Activated T-cell treated with anti-CD3 and anti-CD28 coated beads, Interleukin-2, amount 50 U/mL, for 72 hours (primary cell): ENCODE results near the gene PLEKHH3. TPM values are rescaled to one million over a fixed set of nuclear protein-coding genes. Genes with fewer than 3 reads are reported as not detected.
A peak's percentile ranks its signal among the peaks of the same experiment; 100 is the strongest.

Source experiments
- ATAC-seq, 2 donors: fragments of 150-1000 bp; cut with Tn5 transposase; replicated peaks in 1 of 2; 2 replicates each; pipeline ENCODE4 v1.10.0; 2021; ENCODE audit warnings: moderate library complexity in 2 of 2, mild to moderate bottlenecking in 1 of 2
- DNase-seq, 2 donors: peaks; one replicate each; pipeline ENCODE4 v3.0.0; 2021 to 2022; ENCODE audit warnings: mixed read lengths in 1 of 2
- H3K27ac Mint-ChIP-seq: one replicate; pipeline ENCODE4 v1.8.0; 2022; ENCODE audit warnings: mild to moderate bottlenecking, moderate library complexity, mixed read lengths
- H3K27me3 Mint-ChIP-seq: one replicate; pipeline ENCODE4 v1.8.0; 2022; ENCODE audit warnings: low read depth, mixed read lengths
- H3K36me3 Mint-ChIP-seq, 2 donors: one replicate each; pipeline ENCODE4 v1.8.0; 2022; ENCODE audit warnings: mixed read lengths in 2 of 2, mild to moderate bottlenecking in 1 of 2; ENCODE audit not compliant: insufficient read depth in 2 of 2
- H3K4me1 Mint-ChIP-seq: one replicate; pipeline ENCODE4 v1.8.0; 2022; ENCODE audit warnings: low read depth, mixed read lengths
- H3K4me3 Mint-ChIP-seq, 2 donors: one replicate each; pipeline ENCODE4 v1.8.0; 2022; ENCODE audit warnings: mild to moderate bottlenecking in 2 of 2, mixed read lengths in 2 of 2, moderate library complexity in 2 of 2
- H3K9me3 Mint-ChIP-seq, 2 donors: one replicate each; pipeline ENCODE4 v1.8.0; 2022; ENCODE audit warnings: mixed read lengths in 2 of 2
- total RNA-seq, 2 donors: library from RNA; stranded (reverse); gene quantifications; one replicate each; pipeline ENCODE4 v1.2.3, GENCODE V29; 2022

Gene PLEKHH3
- total RNA-seq, 2 donors from 2014 or later: 1.2 to 1.9 TPM

- Mint-ChIP-seq H3K27me3 (peaks cover 57% of the 10 kb centered on the region), H3K4me3 (peak within 1 kb of the TSS; percentile 84 to 86), H3K4me1 (peaks cover 56% of the 10 kb centered on the region), H3K27ac (peak within 1 kb of the TSS; percentile 55), H3K9me3 (no peaks in the 10 kb centered on the region), H3K36me3 (no peaks in the 10 kb centered on the region)
- DNase-seq: peak in 1 of 2 donors; percentile 39
- ATAC-seq: no peak
Observed at GRCh38 chr17:42681976-42682721, 5.4 kb upstream of the PLEKHH3 start, which contains the start of gene CNTNAP1. CNTNAP1 (plus strand) TSS chr17:42682531; CDS start chr17:42682830, 299 bp downstream.

- Mint-ChIP-seq H3K27ac (no peak overlapping the region), H3K4me3 (peak overlapping the region; percentile 77 to 84), H3K36me3 (peaks cover 0 to 1% of the 10 kb centered on the region in 2 donors), H3K27me3 (peaks cover 48% of the 10 kb centered on the region), H3K4me1 (peaks cover 61% of the 10 kb centered on the region), H3K9me3 (no peaks in the 10 kb centered on the region)
- ATAC-seq: no peak
- no peak for DNase-seq
Observed at GRCh38 chr17:42680331-42680808, 3.6 kb upstream of the PLEKHH3 start.

GRCh38 chr17:42679492-42680330 is 2.9 kb upstream of the PLEKHH3 start:
- H3K4me1 Mint-ChIP-seq: peaks cover 63% of the 10 kb centered on the region

GRCh38 chr17:42678951-42679491 is 2.2 kb upstream of the PLEKHH3 start:
- Mint-ChIP-seq H3K27me3 (peaks cover 48% of the 10 kb centered on the region), H3K4me1 (peaks cover 69% of the 10 kb centered on the region), H3K27ac (no peak overlapping the region), H3K9me3 (no peaks in the 10 kb centered on the region), H3K4me3 (peak overlapping the region; percentile 84 to 92), H3K36me3 (peaks cover 0 to 1% of the 10 kb centered on the region in 2 donors)
- DNase-seq (peak; percentile 44 to 52), ATAC-seq (peak; percentile 27 to 28)

More at GRCh38 chr17:42679492-42680330, 2.9 kb upstream of the PLEKHH3 start:
- ATAC-seq (peak; percentile 56 to 63), DNase-seq (peak; percentile 84 to 85)
- no peak overlapping the region for H3K27ac Mint-ChIP-seq
- H3K4me3 Mint-ChIP-seq: peak overlapping the region; percentile 77 to 84
- H3K27me3 Mint-ChIP-seq: peaks cover 48% of the 10 kb centered on the region
- no peaks in the 10 kb centered on the region for H3K9me3 Mint-ChIP-seq
- peaks cover 0 to 1% of the 10 kb centered on the region in 2 donors for H3K36me3 Mint-ChIP-seq

GRCh38 chr17:42677921-42678781 is 1.4 kb upstream of the PLEKHH3 start:
- ATAC-seq (peak; percentile 31 to 33), DNase-seq (peak; percentile 81 to 84)
- Mint-ChIP-seq H3K36me3 (peaks cover 0 to 1% of the 10 kb centered on the region in 2 donors), H3K9me3 (no peaks in the 10 kb centered on the region), H3K4me3 (peak overlapping the region; percentile 84 to 92), H3K4me1 (peaks cover 61% of the 10 kb centered on the region), H3K27ac (no peak overlapping the region), H3K27me3 (peaks cover 41% of the 10 kb centered on the region)

- Mint-ChIP-seq H3K27ac (peak overlapping the region; percentile 31), H3K9me3 (no peaks in the 10 kb centered on the region), H3K27me3 (peaks cover 41% of the 10 kb centered on the region), H3K36me3 (peaks cover 0 to 1% of the 10 kb centered on the region in 2 donors), H3K4me3 (peak overlapping the region; percentile 84 to 92), H3K4me1 (peaks cover 52% of the 10 kb centered on the region)
- peak; percentile 76 to 77 for ATAC-seq
- DNase-seq: peak; percentile 98
Observed at GRCh38 chr17:42677012-42677857, 441 bp upstream of the PLEKHH3 start.

GRCh38 chr17:42675965-42676423 is 800 bp downstream of the PLEKHH3 start:
- Mint-ChIP-seq H3K4me3 (peak overlapping the region; percentile 84 to 92), H3K4me1 (peaks cover 47% of the 10 kb centered on the region), H3K9me3 (no peaks in the 10 kb centered on the region), H3K27me3 (peaks cover 40% of the 10 kb centered on the region), H3K27ac (no peak overlapping the region), H3K36me3 (peaks cover 0 to 1% of the 10 kb centered on the region in 2 donors)
- DNase-seq (peak in 1 of 2 donors; percentile 36), ATAC-seq (no peak)

GRCh38 chr17:42675348-42675964 is 1.3 kb downstream of the PLEKHH3 start:
- Mint-ChIP-seq H3K4me3 (peak overlapping the region; percentile 84 to 92), H3K27me3 (peaks cover 41% of the 10 kb centered on the region), H3K9me3 (no peaks in the 10 kb centered on the region), H3K4me1 (peaks cover 47% of the 10 kb centered on the region), H3K36me3 (peaks cover 0 to 1% of the 10 kb centered on the region in 2 donors), H3K27ac (no peak overlapping the region)
- DNase-seq (no peak), ATAC-seq (no peak)

GRCh38 chr17:42674755-42675347 is 1.9 kb downstream of the PLEKHH3 start:
- H3K4me1 Mint-ChIP-seq: peaks cover 45% of the 10 kb centered on the region
- DNase-seq (no peak), ATAC-seq (no peak)
- H3K27me3 Mint-ChIP-seq: peaks cover 43% of the 10 kb centered on the region
- H3K9me3 Mint-ChIP-seq: no peaks in the 10 kb centered on the region
- H3K27ac Mint-ChIP-seq: no peak overlapping the region
- H3K4me3 Mint-ChIP-seq: peak overlapping the region; percentile 25 to 40
- H3K36me3 Mint-ChIP-seq: peaks cover 0 to 1% of the 10 kb centered on the region in 2 donors

- DNase-seq (peak in 1 of 2 donors; percentile 42), ATAC-seq (no peak)
- peaks cover 49% of the 10 kb centered on the region for H3K27me3 Mint-ChIP-seq
- H3K36me3 Mint-ChIP-seq: peaks cover 0 to 1% of the 10 kb centered on the region in 2 donors
- peaks cover 40% of the 10 kb centered on the region for H3K4me1 Mint-ChIP-seq
- no peak overlapping the region for H3K27ac Mint-ChIP-seq
- peak overlapping the region; percentile 12 to 25 for H3K4me3 Mint-ChIP-seq
- H3K9me3 Mint-ChIP-seq: no peaks in the 10 kb centered on the region
Observed at GRCh38 chr17:42673885-42674754, 2.7 kb downstream of the PLEKHH3 start.
